Endothelial cell of umbilical vein (primary cell): ENCODE data around the gene RPL39L. TPM values are rescaled to one million over a fixed set of nuclear protein-coding genes. Genes with fewer than 3 reads are reported as not detected.

Source experiments
- BruUV-seq: library from RNA; stranded (reverse); fragments of 400-500 nt; replicated peaks from 2 replicates; lab custom pipeline; 2021; lab: Mats Ljungman, UMichigan
- CTCF ChIA-PET: fragments of 300-600, 350-600 bp; sonication (Branson Sonifier 250); formaldehyde crosslinking; loops from one replicate; lab custom pipeline; 2021; ENCODE audit warnings: antibody characterized with exemption, inconsistent platforms; lab: Charles Lee
- POLR2A ChIA-PET: fragments of 300-600, 350-600 bp; sonication (Branson Sonifier 250); formaldehyde crosslinking; loops from one replicate; lab custom pipeline; 2021; ENCODE audit warnings: antibody characterized with exemption, inconsistent platforms; lab: Charles Lee
- DNase-seq: peaks from one replicate; pipeline ENCODE4 v3.0.0-alpha.2; 2011; ENCODE audit warnings: low read depth, low spot score
- FAIRE-seq: peaks from 2 replicates; lab custom pipeline; 2011; peaks lifted over from hg19 to GRCh38; lab: Jason Lieb, UNC
- H2AFZ ChIP-seq: 2 replicates; pipeline ENCODE4 v1.6.0; 2012; ENCODE audit warnings: low read depth, low read length, control low read depth, inconsistent platforms
- H3K27ac ChIP-seq: 2 replicates; pipeline ENCODE4 v1.5.1; 2011; ENCODE audit warnings: low read depth, mild to moderate bottlenecking, control low read depth, low read length, moderate library complexity; ENCODE audit not compliant: insufficient read depth
- H3K27me3 ChIP-seq, 2 experiments: 2 replicates each; pipeline versions ENCODE4 v1.6.0 to v1.6.1; 2011; ENCODE audit warnings: low read length in 2 of 2, mixed read lengths in 1 of 2; ENCODE audit not compliant: control insufficient read depth in 2 of 2, insufficient read depth in 2 of 2
- H3K36me3 ChIP-seq, 2 experiments: 2 replicates in 1 of 2; 3 replicates in 1 of 2; pipeline ENCODE4 v1.5.1; 2011; ENCODE audit warnings: low read length in 2 of 2, mild to moderate bottlenecking in 1 of 2, moderate library complexity in 1 of 2; ENCODE audit not compliant: control insufficient read depth in 2 of 2, insufficient read depth in 2 of 2; ENCODE audit errors: extremely low read depth in 1 of 2
- H3K4me1 ChIP-seq: 3 replicates; pipeline ENCODE4 v1.5.1; 2011; ENCODE audit warnings: mild to moderate bottlenecking, low read length; ENCODE audit not compliant: control insufficient read depth, insufficient read depth; ENCODE audit errors: extremely low read depth
- H3K4me2 ChIP-seq: 2 replicates; pipeline ENCODE4 v1.6.1; 2011; ENCODE audit warnings: low read length, control low read depth, mixed read lengths; ENCODE audit not compliant: insufficient read depth
- H3K4me3 ChIP-seq, 3 experiments: fragments of 200-600 bp in 1 of 3; sonication (generic), shearing (Covaris generic) in 1 of 3; replicated peaks in 1 of 3; 2 replicates each; pipeline ENCODE4 v1.5.1; 2011 to 2016; ENCODE audit warnings: control low read depth in 3 of 3, low read length in 3 of 3, mild to moderate bottlenecking in 2 of 3, inconsistent platforms in 1 of 3, low read depth in 1 of 3, moderate library complexity in 1 of 3; ENCODE audit not compliant: insufficient read depth in 1 of 3
- H3K79me2 ChIP-seq: 2 replicates; pipeline ENCODE4 v1.6.0; 2012; ENCODE audit warnings: low read length, inconsistent platforms; ENCODE audit not compliant: control insufficient read depth, insufficient read depth
- H3K9ac ChIP-seq: replicated peaks from 2 replicates; pipeline ENCODE3; 2011; ENCODE audit warnings: low read length, control low read depth; ENCODE audit not compliant: insufficient read depth; ENCODE audit errors: extremely low read depth
- H3K9me1 ChIP-seq: replicated peaks from 3 replicates; pipeline ENCODE4 v1.6.0; 2011; ENCODE audit warnings: mild to moderate bottlenecking, low read length; ENCODE audit not compliant: control insufficient read depth, insufficient read depth; ENCODE audit errors: extremely low read depth
- H3K9me3 ChIP-seq: replicated peaks from 2 replicates; pipeline ENCODE4 v1.5.1; 2012; ENCODE audit warnings: low read length, inconsistent platforms; ENCODE audit not compliant: control insufficient read depth, insufficient read depth
- H4K20me1 ChIP-seq: replicated peaks from 2 replicates; pipeline ENCODE3; 2011; ENCODE audit warnings: mild to moderate bottlenecking, low read length; ENCODE audit not compliant: control insufficient read depth, insufficient read depth; ENCODE audit errors: extremely low read depth
- CTCF ChIP-seq, 2 donors: IDR thresholded peaks; 1 replicate in 1 of 2; 2 replicates in 1 of 2; pipeline ENCODE4 v1.5.1; 2011; ENCODE audit warnings: low read length in 2 of 2, mild to moderate bottlenecking in 2 of 2, moderate library complexity in 2 of 2, control low read depth in 1 of 2, inconsistent platforms in 1 of 2, low read depth in 1 of 2; ENCODE audit not compliant: insufficient read depth in 1 of 2; ENCODE audit errors: extremely low read depth in 1 of 2
- EZH2 ChIP-seq: IDR thresholded peaks from 2 replicates; pipeline ENCODE4 v1.6.1; 2012; ENCODE audit warnings: borderline replicate concordance, low read depth, mild to moderate bottlenecking, moderate library complexity, low read length, inconsistent platforms; ENCODE audit not compliant: severe bottlenecking
- FOS ChIP-seq: IDR thresholded peaks from 2 replicates; pipeline ENCODE4 v1.6.1; 2011; ENCODE audit warnings: mild to moderate bottlenecking, low read length, moderate library complexity, borderline replicate concordance; ENCODE audit not compliant: insufficient read depth
- GATA2 ChIP-seq: IDR thresholded peaks from 2 replicates; pipeline ENCODE4 v1.7.0; 2011; ENCODE audit warnings: low read depth, mild to moderate bottlenecking, moderate library complexity, mixed read lengths, low read length; ENCODE audit not compliant: insufficient read length, insufficient read depth
- JUN ChIP-seq: IDR thresholded peaks from 2 replicates; pipeline ENCODE4 v1.6.1; 2011; ENCODE audit warnings: borderline replicate concordance, low read depth; ENCODE audit not compliant: insufficient read length, insufficient read depth
- MAX ChIP-seq: IDR thresholded peaks from 2 replicates; pipeline ENCODE4 v1.6.1; 2011; ENCODE audit not compliant: insufficient read depth, insufficient read length
- MYC ChIP-seq: IDR thresholded peaks from one replicate; pipeline ENCODE4 v1.6.1; 2011; ENCODE audit warnings: mild to moderate bottlenecking, low read depth, low read length
- POLR2A ChIP-seq: IDR thresholded peaks from 2 replicates; pipeline ENCODE4 v1.6.1; 2012; ENCODE audit warnings: low read depth, mild to moderate bottlenecking, control low read depth, low read length
- POLR2AphosphoS5 ChIP-seq: IDR thresholded peaks from 2 replicates; pipeline ENCODE4 v1.6.1; 2012; ENCODE audit warnings: low read depth, mild to moderate bottlenecking, control low read depth, low read length, moderate library complexity; ENCODE audit not compliant: insufficient read depth
- dilution Hi-C: fragments of 300-500 bp; cut with MboI; formaldehyde crosslinking; loops from one replicate; pipeline ENCODE4 v1.15.0; 2019; ENCODE audit warnings: low sequenced_read_pairs; ENCODE audit not compliant: extremely low pct_ligation_motif_present
- intact Hi-C: fragments of 100-400 bp; cut with micrococcal nuclease; formaldehyde crosslinking; loops from one replicate; pipeline ENCODE4 v1.10.0; 2022
- polyA plus RNA-seq, 4 experiments: library from polyadenylated mRNA; depleted of rRNA in 3 of 4; stranded (reverse) in 3 of 4; unstranded in 1 of 4; fragments of >200 nt; gene quantifications; 2 replicates each; pipeline versions ENCODE4 v1.2.1 to v1.2.3, GENCODE V29; 2011 to 2012; ENCODE audit warnings: missing spikeins in 1 of 4
- total RNA-seq: library from RNA; stranded (reverse); gene quantifications from 2 replicates; pipeline ENCODE4 v1.2.3, GENCODE V29; 2021

Gene RPL39L
- total and polyA plus RNA-seq, 2 donors (not counting 3 experiments of a cell fraction or from before 2014, with no cell fraction given) = 14.3 to 22.3 TPM

- intact Hi-C loops (no loop called here), dilution Hi-C loops (no loop called here)
- H3K9me1 ChIP-seq = no peaks in the 10 kb centered on the region
- no peak overlapping the region for H2AFZ ChIP-seq
- ChIA-PET POLR2A (no interaction called here), CTCF (interaction anchor here (1.1 to 2.3 kb wide), 2 partner anchors 17 to 332 kb away, joined by 3 to 9 read pairs; no protein-coding TSS in a partner anchor)
- no peaks in the 10 kb centered on the region for H3K36me3 ChIP-seq
- TF ChIP-seq JUN (no peak), EZH2 (no peak), MYC (no peak), POLR2A (no peak)
- FAIRE-seq (no peak), DNase-seq (no peak)
- H4K20me1 ChIP-seq = no peaks in the 10 kb centered on the region
- no TSS peak for BruUV-seq
- no peaks in the 10 kb centered on the region for H3K79me2 ChIP-seq
- no peak overlapping the region for H3K4me2 ChIP-seq
- H3K4me1 ChIP-seq = no peaks in the 10 kb centered on the region
- H3K27ac ChIP-seq = no peak overlapping the region
- no peak overlapping the region for H3K4me3 ChIP-seq
- H3K27me3 ChIP-seq = no peaks in the 10 kb centered on the region
- no peaks in the 10 kb centered on the region for H3K9me3 ChIP-seq
- no peak overlapping the region for H3K9ac ChIP-seq
Observed at GRCh38 chr3:187181454-187182170, 42.3 kb upstream of the RPL39L start.

- Histone ChIP-seq H4K20me1 (no peaks in the 10 kb centered on the region), H3K79me2 (no peaks in the 10 kb centered on the region), H3K4me2 (no peak overlapping the region), H3K27ac (no peak overlapping the region), H3K9ac (no peak overlapping the region), H2AFZ (no peak overlapping the region), H3K4me1 (no peaks in the 10 kb centered on the region), H3K36me3 (no peaks in the 10 kb centered on the region), H3K27me3 (peaks cover 4 to 12% of the 10 kb centered on the region in 2 experiments), H3K9me3 (no peaks in the 10 kb centered on the region), H3K9me1 (no peaks in the 10 kb centered on the region), H3K4me3 (no peak overlapping the region)
- CTCF ChIA-PET = interaction anchor here (1.4 to 2.0 kb wide), 2 partner anchors 8 to 59 kb away, joined by 4 to 10 read pairs; no protein-coding TSS in a partner anchor
- FAIRE-seq = no peak
- intact Hi-C loops (no loop called here), dilution Hi-C loops (no loop called here)
- POLR2A ChIA-PET = no interaction called here
- no peak for DNase-seq
- TF ChIP-seq GATA2 = no peak
- no peak for TF ChIP-seq POLR2A
- no peak for TF ChIP-seq CTCF (IDR thresholded peaks at IDR 0.05; ENCODE audit: extremely low read depth in 1 of 2, insufficient read depth in 1 of 2, low read depth in 1 of 2, low read length in 2 of 2)
- TF ChIP-seq MYC = no peak
- TF ChIP-seq MAX = no peak
- TF ChIP-seq JUN = no peak
- TF ChIP-seq EZH2 = no peak
- no peak for TF ChIP-seq FOS
- no peak for TF ChIP-seq POLR2AphosphoS5
- no TSS peak for BruUV-seq
Observed at GRCh38 chr3:187172929-187173328, 33.6 kb upstream of the RPL39L start.
